ENCODE measurements around the gene TSC2.
"Not testable (repeated sequence)": the region's sequence is repeated elsewhere in the genome, so short reads cannot be mapped to it uniquely, and the experiment has no call there.

DNA sequence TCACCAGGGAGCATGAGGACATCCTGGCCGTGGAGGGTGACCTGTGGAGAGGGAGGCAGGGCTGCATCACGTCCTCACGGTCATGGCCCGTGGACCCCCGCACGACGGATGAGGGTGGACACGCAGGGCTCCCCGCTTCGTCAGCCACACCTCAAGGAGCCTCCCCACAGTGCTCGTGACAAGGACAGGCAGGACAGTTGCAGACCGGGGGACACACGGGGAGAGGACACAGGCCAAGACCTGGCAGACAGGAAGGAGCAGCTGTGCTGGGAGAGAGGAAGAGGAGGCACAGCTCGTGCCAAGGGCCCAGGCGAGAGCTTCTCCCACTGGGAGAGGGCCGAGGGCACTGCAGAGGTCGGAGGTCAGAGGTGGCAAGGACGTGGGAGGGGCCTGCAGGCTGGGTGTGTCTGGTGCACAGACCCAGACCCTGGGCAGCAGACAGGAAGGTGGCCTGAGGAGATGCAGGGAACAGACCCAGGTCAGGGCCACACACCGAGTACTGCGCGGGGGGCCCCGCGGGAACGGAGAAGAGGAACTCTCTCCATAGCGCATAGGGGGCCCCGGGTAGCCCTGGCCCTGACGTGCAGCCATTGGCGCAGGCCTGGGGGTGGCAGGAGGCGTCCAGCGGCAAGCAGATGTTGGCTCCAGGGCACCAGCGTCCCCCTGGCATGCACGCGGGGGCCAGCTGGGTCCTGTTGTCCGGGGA, 67.3 kb downstream of the TSC2 start:
- TF ChIP-seq, protein P1, sequence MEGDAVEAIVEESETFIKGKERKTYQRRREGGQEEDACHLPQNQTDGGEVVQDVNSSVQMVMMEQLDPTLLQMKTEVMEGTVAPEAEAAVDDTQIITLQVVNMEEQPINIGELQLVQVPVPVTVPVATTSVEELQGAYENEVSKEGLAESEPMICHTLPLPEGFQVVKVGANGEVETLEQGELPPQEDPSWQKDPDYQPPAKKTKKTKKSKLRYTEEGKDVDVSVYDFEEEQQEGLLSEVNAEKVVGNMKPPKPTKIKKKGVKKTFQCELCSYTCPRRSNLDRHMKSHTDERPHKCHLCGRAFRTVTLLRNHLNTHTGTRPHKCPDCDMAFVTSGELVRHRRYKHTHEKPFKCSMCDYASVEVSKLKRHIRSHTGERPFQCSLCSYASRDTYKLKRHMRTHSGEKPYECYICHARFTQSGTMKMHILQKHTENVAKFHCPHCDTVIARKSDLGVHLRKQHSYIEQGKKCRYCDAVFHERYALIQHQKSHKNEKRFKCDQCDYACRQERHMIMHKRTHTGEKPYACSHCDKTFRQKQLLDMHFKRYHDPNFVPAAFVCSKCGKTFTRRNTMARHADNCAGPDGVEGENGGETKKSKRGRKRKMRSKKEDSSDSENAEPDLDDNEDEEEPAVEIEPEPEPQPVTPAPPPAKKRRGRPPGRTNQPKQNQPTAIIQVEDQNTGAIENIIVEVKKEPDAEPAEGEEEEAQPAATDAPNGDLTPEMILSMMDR (conservative IDR thresholded peaks at IDR 0.05; ENCODE audit: low read length), result not testable (repeated sequence)
- TF ChIP-seq EZH2phosphoT487 (IDR thresholded peaks at IDR 0.05; ENCODE audit: borderline replicate concordance, low read depth, low read length), result not testable (repeated sequence)
